Measurements from ENCODE around the gene TSC2.
"Not testable (repeated sequence)": the region's sequence is repeated elsewhere in the genome, so short reads cannot be mapped to it uniquely, and the experiment has no call there.

TSC2 gene

GRCh38 chr16:2095918-2096582 lies 48.3 kb downstream of the TSC2 start:
- in situ Hi-C loops (cut with MboI; ENCODE audit: low sequenced_read_pairs), result no loop called here

GRCh38 chr16:2096853-2097595 lies 49.2 kb downstream of the TSC2 start:
- in situ Hi-C loops (cut with MboI; ENCODE audit: low sequenced_read_pairs), result no loop called here

GRCh38 chr16:2097689-2098088 lies 49.9 kb downstream of the TSC2 start:
- in situ Hi-C loops (cut with MboI; ENCODE audit: low sequenced_read_pairs), result not testable (repeated sequence)

- in situ Hi-C loops (cut with MboI; ENCODE audit: low sequenced_read_pairs), result not testable (repeated sequence)
Measured at GRCh38 chr16:2101581-2101980, 53.8 kb downstream of the TSC2 start.

- in situ Hi-C loops (cut with MboI; ENCODE audit: low sequenced_read_pairs), result no loop called here
Measured at GRCh38 chr16:2102471-2102870, 54.7 kb downstream of the TSC2 start.

GRCh38 chr16:2104464-2104863 lies 56.7 kb downstream of the TSC2 start:
- in situ Hi-C loops (cut with MboI; ENCODE audit: low sequenced_read_pairs), result not testable (repeated sequence)

- in situ Hi-C loops (cut with MboI; ENCODE audit: low sequenced_read_pairs), result not testable (repeated sequence)
Measured at GRCh38 chr16:2105291-2105690, 57.5 kb downstream of the TSC2 start.

GRCh38 chr16:2105769-2106168 lies 58.0 kb downstream of the TSC2 start:
- in situ Hi-C loops (cut with MboI; ENCODE audit: low sequenced_read_pairs), result not testable (repeated sequence)

- in situ Hi-C loops (cut with MboI; ENCODE audit: low sequenced_read_pairs), result not testable (repeated sequence)
Measured at GRCh38 chr16:2106211-2106610, 58.4 kb downstream of the TSC2 start.

GRCh38 chr16:2107121-2107790 lies 59.5 kb downstream of the TSC2 start:
- in situ Hi-C loops (cut with MboI; ENCODE audit: low sequenced_read_pairs), result not testable (repeated sequence)

- in situ Hi-C loops (cut with MboI; ENCODE audit: low sequenced_read_pairs), result not testable (repeated sequence)
Measured at GRCh38 chr16:2107791-2108125, 60.0 kb downstream of the TSC2 start.

- in situ Hi-C loops (cut with MboI; ENCODE audit: low sequenced_read_pairs), result not testable (repeated sequence)
Measured at GRCh38 chr16:2108446-2109270, 60.9 kb downstream of the TSC2 start.

GRCh38 chr16:2109271-2109580 lies 61.4 kb downstream of the TSC2 start:
- in situ Hi-C loops (cut with MboI; ENCODE audit: low sequenced_read_pairs), result not testable (repeated sequence)

- in situ Hi-C loops (cut with MboI; ENCODE audit: low sequenced_read_pairs), result not testable (repeated sequence)
Measured at GRCh38 chr16:2109872-2110271, 62.1 kb downstream of the TSC2 start.

GRCh38 chr16:2110332-2111008 lies 62.7 kb downstream of the TSC2 start:
- in situ Hi-C loops (cut with MboI; ENCODE audit: low sequenced_read_pairs), result not testable (repeated sequence)

- in situ Hi-C loops (cut with MboI; ENCODE audit: low sequenced_read_pairs), result not testable (repeated sequence)
Measured at GRCh38 chr16:2111009-2111353, 63.2 kb downstream of the TSC2 start.

- in situ Hi-C loops (cut with MboI; ENCODE audit: low sequenced_read_pairs), result not testable (repeated sequence)
Measured at GRCh38 chr16:2111412-2112335, 63.9 kb downstream of the TSC2 start.

GRCh38 chr16:2112539-2113106 lies 64.8 kb downstream of the TSC2 start:
- in situ Hi-C loops (cut with MboI; ENCODE audit: low sequenced_read_pairs), result not testable (repeated sequence)

- in situ Hi-C loops (cut with MboI; ENCODE audit: low sequenced_read_pairs), result not testable (repeated sequence)
Measured at GRCh38 chr16:2114225-2114624, 66.4 kb downstream of the TSC2 start.

All from HL-60/S4 (cell line).